Ramos (cell line): ENCODE results near the gene PGC.
"Not testable (repeated sequence)": the region's sequence is repeated elsewhere in the genome, so short reads cannot be mapped to it uniquely, and the experiment has no call there.

Experiments
- in situ Hi-C: fragments of 300-500 bp; cut with MboI; formaldehyde crosslinking; loops from one replicate; pipeline ENCODE4 v1.14.3; 2022; ENCODE audit warnings: low sequenced_read_pairs; ENCODE audit not compliant: unreplicated experiment

The PGC gene

DNA sequence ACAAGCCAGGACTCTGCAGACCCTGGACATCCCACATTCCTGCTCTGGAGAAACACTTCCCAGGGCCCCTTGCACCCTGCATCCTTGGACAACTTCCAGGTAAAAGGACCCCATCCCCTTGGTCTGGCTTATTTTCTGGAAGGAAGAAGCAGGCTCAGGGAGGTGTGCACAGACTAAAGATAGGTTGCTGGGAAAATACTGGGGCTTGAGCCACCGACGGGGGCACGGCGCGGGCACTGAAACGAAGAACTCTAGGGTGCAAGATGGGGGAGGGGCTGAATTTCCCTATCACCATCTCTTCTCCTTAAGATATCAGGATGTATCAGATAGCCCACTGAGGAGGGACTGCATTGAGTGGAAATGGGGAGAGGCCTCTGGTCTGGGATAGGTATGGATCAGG lies 31.7 kb upstream of the PGC start:
- in situ Hi-C loops, result no loop called here

DNA sequence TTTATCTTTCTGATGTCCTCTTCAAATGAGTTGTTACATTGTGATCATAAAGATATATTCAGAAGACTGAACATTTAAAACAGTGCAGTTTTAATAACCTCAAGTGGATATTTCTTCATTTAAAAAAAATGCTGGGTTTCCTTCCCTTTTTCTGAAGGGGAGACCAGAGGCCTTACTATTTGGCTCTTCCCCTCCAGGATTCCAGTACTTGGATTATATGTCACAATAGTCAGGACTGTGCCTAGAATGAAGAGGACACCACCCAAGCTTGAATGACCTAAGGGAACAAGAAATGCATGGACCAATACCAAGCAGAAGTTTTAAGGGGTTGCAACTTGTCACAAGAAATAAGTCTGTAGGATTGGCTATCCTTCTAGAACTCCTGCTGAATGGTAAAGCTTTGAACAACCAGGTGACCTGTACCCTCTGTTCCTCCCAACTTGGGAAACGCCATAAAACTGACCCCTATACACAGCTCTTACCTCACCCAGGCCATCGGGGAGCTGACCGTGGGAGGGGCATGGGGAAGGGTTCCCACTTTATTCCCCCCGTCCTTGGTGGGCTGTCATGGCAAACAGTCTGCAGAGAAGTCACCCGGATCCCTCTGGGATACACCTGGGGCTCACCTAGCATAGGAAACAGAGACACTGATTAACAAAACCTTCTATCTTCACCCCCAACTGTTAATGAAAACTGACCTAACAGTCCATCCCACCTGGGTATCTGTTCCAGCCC lies 30.5 kb upstream of the PGC start:
- in situ Hi-C loops, result no loop called here

DNA sequence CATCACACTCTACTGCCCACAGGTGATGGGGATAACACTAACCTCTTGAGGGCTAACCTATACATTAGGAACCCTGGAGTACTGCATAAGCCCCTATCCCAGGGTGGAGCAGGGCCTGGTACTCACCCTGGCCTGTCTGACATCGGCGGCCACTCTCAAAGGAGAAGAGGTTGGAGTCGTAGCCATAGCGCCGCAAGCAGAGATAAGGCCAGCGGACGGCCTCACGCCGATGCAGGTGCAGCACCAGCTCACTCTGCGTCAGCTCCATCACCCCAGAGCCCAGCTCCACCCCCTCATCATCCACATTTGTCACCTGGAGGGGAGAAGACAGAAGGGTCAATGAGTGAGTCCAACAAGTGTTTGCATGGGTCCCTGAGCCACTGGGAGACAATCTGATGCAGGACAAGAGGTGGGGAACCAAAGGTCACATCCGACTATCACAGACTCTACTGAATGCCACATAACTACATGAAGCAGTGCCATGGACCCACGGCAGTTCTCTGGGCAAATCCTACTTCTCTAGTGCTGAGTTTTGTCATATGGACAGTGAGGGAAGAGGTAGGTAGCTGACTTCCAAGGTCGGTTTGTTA lies 28.2 kb upstream of the PGC start:
- in situ Hi-C loops, result no loop called here

DNA sequence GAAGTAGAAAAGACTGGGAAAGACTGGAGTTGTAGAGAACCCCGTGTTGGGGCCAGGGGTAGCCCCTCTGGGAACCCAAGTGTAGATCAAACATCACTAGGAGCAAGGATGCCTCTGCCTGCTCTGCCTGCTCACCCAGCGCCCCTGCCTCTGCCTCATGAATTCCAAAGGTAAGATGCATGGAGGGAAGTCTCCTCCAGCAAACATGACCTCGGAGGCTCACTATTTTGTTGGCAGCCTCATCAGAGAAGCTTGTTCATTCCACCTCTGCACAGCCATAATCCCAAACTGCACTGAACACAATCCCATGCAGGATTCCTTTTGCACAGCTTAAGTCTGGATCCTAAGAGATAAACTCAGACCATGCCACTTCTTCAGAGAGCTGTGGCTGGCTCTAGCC lies 27.6 kb upstream of the PGC start:
- in situ Hi-C loops, result loop anchor here (5.0 kb wide), 1 partner anchor 173 kb away; no protein-coding TSS in a partner anchor

DNA sequence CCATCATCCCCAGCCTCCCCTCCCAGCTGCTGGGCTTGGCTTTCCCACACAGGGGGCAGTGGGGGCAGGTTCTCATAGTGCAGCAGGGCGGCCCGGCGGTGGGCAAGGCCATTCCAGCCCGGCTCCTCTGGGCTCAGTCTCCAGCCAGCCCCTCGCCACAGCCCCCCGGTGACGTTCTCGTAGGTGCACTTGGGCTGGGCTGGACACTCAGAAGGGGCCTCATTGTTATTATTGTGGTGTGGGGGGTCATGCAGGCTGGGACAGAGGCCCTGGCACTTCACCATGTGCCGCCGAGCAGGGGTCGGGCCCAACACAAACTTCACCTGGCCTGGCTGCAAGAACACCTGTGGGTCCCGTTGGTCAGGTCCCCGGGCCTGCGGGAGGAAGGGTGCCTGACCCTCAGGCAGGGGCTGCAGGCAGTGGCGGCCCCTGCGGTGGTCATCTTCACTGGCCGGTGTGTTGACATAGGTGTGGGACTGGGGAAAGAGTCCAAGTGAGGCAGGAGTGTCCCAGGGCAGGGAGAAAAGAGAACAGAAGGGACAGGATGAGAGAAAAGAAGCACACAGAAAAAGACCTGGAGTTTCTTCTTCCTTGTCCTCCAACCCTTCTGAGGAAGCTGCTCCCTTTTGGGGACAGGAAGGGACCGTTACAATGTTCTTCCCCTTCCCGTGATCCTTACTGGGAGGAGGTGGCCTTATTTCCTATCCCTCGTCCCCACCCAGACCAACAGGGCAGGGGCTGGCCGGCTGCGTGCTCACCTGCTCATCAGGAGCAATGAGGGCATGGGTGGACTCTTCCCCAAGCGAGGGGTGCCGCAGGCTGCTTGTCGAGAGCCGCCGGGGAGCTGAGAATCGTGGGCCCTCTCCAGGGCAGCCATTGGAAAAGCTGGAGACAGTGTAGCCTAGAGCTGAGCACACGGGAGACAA lies 24.1 kb upstream of the PGC start:
- in situ Hi-C loops, result loop anchor here (5.0 kb wide), 1 partner anchor 169 kb away; no protein-coding TSS in a partner anchor

DNA sequence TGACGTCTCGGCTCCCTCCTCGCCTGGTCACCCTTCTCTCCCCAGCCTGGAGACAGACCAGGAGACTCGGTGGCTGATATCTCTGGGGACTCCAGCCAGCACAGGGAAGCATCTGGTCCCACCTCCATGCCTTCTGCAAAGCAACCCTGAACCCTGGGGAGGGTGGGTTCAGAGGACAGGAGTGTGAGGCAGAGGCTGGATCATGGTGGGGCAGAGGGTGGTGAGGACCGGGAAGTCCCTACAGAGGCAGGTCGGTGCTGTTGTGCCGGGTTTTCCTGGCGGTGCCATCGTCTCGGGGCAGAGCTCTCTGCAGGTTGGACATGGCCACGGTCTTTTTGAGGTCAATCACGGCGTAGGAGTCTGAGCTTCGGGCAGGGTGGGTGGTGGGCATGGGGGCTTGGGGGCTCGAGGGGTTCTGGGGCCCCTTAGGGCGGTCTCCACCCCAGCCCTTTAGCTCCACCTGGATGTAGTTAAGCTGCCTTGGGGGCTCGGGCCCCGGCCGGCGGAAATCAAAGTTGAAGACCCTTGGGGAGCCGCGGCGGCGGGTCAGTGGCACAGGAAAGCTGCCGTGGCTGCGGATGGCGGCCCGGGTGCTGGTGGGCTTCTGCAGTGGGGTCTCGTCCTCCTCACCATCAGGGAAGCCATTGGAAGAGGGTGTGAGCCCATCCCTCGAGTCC lies 23.3 kb upstream of the PGC start:
- in situ Hi-C loops, result loop anchor here (5.0 kb wide), 1 partner anchor 168 kb away; no protein-coding TSS in a partner anchor

DNA sequence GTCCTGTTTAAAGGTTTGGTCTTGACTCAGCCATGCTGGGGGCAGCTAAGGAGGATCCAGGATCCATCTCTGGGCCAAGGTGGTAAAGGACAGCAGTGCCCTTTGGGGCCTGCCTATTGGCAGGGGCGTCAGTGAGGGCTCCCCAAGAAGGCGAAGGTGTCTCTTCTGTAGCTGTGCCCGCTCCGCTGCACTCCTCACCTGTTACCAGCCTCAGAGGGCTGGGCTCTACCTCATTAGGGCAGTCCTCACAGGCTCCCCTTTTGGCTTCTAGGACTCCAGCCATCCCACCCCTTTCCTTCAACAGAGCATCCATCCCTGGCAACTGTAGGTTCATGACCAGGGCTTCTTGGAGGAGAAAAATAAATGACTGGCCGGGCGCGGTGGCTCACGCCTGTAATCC lies 22.2 kb upstream of the PGC start:
- in situ Hi-C loops, result no loop called here

DNA sequence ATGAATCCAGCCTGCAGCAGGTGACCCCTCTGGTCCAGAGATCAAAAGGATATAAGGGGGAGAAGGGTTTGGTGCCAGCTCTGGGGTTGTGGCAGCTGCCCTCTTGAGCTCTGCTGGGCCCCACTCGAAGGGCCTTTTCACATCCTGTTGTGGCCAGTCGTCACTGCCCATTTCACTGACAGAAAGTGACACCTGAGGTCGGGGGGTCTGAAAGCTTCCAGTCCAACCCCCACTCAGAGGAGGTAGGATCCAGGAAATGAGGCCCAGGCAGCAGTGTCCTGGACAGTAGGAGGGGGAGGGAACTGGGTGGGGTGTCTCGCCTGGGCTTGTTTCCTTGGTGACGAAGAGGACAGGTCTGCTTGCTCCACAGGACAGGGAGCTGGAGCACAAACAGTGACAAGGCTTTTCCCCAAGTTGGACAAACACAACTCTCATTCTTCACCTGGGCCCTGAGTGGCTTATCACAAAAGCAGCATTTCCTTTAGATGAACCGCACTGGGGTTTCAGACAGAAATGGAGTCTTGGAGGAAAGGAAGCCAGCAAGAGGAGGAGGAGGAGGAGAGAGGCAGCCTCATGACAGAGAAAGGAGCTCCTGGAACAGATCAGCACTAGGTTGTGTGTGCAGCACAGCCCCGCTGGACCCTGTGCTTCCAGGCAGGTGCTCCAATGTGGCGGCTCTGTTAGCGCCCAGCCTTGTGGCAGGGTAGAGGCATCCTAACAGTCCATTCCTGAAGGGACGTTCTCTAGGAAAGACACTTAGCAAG lies 21.5 kb upstream of the PGC start:
- in situ Hi-C loops, result no loop called here

DNA sequence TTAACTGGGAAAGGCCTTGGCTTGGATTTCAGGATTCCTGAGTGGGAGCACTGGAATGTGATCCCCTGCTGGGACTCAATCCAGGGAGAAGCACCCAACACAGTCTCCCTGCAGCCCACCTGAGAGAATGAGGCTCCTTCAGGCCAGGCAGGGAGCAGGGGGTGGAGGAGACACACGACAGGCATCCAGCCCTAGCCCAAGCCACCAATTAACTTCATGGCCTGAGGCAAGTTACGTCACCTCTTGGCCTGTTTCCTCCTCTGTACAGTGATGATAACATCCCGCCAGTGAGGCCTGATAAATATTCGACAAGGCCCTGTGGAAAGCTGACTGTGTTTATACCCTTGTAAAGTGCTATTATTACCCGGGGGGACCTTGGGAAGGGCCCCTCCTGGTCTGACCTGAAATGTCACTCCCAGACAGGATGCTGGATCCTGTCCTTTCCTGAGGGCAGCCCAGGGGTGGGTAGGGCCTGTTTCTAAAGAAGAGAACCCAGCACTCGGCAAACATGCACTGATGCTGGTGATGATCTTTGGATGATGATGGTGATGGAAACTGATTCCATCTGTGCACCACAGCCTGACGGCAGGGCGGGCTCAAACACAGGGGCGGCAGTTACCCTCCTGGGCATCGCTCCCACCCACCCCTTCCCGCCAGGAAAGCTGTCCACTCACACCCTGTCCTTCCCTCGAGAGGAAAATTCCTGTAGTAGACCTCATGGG lies 20.1 kb upstream of the PGC start:
- in situ Hi-C loops, result no loop called here

DNA sequence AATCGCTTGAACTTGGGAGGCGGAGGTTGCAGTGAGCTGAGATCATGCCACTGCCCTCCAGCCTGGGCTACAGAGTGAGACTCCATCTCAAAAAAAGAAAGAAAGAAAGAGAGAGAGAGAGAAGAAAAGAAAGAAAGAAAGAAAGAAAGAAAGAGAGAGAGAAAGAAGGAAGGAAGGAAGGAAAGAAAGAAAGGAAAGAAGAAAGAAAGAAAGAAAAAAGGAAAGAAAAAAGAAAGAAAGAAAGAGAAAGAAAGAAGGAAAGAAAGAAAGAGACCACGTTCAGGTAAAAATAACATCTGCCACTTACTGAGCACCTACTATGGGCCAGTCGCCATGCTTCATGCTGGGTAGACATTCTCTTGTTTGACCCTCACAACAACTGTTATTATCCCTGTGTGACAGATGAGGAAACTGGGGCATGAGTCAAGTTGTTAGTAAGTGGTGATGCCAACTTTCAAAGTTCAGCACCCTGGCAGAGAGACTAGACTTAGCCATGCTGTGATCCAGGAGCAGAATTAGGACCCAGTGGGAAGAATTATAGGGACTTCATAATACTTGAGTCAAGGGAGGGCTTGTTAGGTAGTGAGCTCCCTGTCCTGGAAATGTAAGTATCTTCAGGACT lies 19.0 kb upstream of the PGC start:
- in situ Hi-C loops, result not testable (repeated sequence)

DNA sequence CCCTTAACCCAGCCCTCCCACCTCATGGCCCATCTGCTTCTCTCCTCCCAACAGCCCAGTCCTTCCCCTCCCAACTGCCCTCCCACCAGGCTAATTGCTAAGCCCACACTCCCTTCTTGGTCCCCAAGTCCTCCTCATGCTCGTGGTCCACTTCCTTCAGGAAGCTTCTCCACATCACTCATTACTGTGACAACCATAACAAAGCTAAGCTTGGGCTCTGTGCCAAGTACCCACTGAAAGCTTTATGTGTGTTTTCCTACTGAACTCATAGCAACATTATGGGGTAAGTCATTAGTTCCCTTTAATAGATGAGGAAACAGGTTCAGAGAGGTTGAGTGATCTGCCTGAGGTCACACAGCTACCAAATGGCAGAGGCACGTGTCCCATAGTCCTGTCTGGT lies 16.3 kb upstream of the PGC start:
- in situ Hi-C loops, result no loop called here

DNA sequence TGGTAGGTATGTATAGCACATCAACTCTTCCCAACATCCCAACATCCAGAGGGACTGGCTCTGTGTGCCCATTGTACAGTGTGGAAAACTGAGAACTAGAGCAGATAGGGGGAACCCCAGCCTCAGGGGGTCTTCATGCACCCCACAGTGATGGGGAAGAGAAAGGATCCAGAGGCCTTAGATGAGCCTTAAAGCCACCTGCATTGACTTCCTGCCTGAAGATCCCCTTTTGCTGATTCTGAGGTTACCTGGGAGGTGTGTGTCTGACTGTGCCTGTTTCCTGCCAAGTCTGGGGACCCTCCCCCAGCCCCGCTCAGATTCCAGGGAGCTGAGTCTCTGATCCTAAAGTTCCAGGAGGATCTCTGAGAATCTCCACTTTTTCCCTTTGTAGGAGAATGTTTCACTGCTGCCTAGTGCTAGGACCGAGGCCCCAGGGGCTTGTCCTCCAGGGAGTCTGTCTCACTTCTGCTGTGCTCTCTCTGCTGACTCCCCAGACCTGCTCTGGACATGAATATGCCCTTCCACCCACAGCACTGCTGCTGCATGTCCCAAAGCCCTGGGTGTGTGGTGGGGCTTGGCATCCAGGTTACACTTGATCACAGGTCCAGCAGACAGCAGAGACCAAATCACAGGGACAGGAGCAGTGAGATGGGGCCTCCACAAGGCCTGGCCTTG lies 12.8 kb upstream of the PGC start:
- in situ Hi-C loops, result no loop called here

DNA sequence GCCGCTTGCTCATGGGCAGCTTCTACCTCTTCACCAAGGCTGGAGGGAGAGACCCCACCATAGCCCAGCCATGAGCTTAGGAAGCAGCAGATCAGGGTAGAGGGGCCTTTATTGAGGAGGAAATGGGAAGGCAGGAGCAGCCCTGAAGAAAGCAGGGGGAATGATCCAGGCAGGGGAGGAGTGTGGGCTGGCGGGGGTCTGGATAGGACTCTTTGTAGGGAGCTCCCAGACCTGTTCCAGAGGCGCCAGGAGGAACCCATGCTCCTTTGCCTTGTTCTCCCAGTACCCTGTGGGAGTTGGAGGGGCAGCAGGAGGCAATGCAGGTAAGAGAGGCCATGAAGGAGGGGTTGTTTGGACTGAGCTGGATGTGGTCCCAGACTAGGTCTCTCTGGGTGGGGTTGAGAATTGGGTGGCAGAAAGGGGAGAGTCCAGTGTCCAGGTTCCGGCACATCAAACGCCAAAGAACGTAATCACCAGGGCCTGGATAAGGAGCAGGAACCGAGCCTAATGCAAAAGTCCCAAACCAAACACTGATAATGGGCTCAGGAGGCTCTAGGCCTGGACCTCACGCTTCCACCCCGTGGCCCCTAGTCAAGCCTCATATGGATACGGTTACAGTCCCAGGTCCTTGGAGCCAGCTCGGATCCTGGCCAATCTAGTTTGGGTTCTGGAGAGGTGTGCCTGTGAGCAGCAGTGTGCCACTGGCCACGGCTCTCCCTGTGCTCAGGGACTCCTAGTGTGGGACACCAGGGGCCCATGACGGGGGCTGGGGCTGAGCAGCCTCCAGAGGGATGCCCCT lies 12.1 kb upstream of the PGC start:
- in situ Hi-C loops, result no loop called here

DNA sequence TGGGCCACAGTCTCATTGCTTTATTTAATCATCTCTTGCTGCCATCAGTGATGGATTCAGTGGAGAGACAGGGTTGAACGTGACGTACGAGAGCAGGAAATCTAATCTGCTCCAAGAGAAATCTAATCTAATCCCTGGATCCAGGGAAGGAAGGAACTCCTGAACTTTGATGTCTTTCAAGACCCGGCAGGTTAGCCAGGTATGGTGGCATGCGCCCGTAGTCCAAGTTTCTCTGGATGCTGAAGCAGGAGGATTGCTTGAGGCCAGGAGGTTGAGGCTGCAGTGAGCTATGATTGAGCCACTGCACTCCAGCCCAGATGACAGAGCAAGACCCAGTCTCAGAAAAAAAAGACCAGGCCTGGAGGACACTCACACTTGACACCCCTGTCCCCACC lies 11.4 kb upstream of the PGC start:
- in situ Hi-C loops, result no loop called here

DNA sequence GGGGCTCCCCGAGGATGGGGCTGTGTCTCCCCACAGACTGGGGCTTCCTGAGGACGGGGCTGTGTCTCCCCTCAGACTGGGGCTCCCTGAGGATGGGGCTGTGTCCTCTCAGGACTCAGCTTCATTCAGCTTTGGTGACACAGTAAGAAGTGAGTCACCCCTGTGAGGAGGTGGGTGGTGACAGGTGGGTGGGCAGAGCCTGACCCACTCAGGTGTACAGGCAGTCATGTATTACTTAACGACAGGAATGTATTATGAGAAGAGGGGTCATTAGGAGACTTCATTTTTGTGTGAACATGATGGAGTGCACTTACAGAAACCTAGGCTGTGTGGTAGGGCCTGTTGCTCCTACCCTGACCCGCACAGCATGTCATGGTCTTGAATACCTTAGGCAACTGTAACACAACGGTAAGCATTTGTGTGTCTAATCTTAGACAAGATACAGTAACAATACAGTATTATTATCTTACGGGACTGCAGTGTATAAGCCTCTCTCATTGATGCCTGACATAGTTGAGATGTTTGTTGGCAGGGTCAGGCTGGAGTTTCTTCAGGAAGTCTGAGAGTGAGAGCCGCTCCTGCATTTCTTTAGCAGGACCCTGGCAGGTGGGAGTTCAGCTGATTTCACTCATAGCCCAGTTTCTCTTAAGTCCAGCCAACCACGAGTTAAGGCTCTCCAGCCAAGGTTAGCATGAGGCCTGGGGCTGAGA lies 10.9 kb upstream of the PGC start:
- in situ Hi-C loops, result no loop called here

DNA sequence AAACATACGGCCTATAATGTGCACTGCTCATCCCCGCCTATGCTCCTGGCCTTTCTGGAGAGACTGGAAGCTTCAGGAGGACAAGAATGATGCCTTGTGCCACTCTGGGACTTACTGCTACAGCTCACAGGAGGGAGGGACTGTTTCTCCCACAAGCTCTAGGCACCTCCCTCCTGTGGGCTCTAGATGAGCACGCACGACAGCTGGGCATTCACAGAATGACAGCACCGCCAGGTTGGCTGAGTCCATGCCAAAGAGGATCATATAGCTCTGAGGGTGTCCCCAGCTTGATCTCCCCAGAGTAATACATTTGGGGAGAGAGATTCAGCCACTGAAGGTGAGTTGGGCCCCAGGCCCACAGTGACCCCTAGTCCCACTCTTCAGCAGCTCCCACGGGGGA lies 10.1 kb upstream of the PGC start:
- in situ Hi-C loops, result no loop called here

DNA sequence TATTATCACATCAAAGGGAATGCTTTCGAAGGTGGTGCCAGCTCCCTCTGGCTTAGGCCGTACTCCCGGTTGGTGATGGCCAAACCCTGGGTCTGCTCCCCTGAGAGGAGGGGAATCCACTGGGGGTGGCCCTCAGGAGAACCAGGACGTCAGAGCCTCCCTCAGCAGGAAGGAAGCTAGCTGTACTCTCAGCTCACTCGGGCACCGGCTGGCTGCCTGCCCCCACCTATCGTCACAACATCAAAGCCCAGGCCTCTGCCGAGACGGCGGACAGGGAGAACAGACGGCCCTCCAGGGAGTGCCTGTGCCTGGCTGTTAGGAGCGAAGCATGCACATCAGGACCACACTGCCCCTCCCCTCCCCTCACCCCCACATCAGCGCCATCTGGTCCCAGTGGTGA lies 9.2 kb upstream of the PGC start:
- in situ Hi-C loops, result no loop called here
